ENCODE data around the gene CSRP3. TPM values are rescaled to one million over a fixed set of nuclear protein-coding genes. Genes with fewer than 3 reads are reported as not detected.

Gene CSRP3
- total RNA-seq, 1 experiment from 2014 or later, result not detected

GRCh38 chr11:19176629-19177186 lies 25.1 kb downstream of the CSRP3 start:
- BruUV-seq (replicated peaks), result no TSS peak

GRCh38 chr11:19173964-19174638 lies 27.7 kb downstream of the CSRP3 start:
- Mint-ChIP-seq H3K36me3 (ENCODE audit: insufficient read depth, unreplicated experiment) (peaks cover 45% of the 10 kb centered on the region), H3K9me3 (ENCODE audit: unreplicated experiment) (no peaks in the 10 kb centered on the region), H3K27ac (ENCODE audit: low read depth, unreplicated experiment) (no peak overlapping the region), H3K4me1 (ENCODE audit: insufficient read depth, unreplicated experiment) (no peaks in the 10 kb centered on the region), H3K4me3 (ENCODE audit: unreplicated experiment) (no peak overlapping the region), H3K27me3 (ENCODE audit: insufficient read depth, unreplicated experiment) (no peaks in the 10 kb centered on the region)
- TF ChIP-seq, protein P1, sequence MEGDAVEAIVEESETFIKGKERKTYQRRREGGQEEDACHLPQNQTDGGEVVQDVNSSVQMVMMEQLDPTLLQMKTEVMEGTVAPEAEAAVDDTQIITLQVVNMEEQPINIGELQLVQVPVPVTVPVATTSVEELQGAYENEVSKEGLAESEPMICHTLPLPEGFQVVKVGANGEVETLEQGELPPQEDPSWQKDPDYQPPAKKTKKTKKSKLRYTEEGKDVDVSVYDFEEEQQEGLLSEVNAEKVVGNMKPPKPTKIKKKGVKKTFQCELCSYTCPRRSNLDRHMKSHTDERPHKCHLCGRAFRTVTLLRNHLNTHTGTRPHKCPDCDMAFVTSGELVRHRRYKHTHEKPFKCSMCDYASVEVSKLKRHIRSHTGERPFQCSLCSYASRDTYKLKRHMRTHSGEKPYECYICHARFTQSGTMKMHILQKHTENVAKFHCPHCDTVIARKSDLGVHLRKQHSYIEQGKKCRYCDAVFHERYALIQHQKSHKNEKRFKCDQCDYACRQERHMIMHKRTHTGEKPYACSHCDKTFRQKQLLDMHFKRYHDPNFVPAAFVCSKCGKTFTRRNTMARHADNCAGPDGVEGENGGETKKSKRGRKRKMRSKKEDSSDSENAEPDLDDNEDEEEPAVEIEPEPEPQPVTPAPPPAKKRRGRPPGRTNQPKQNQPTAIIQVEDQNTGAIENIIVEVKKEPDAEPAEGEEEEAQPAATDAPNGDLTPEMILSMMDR (IDR thresholded peaks at IDR 0.05; ENCODE audit: unreplicated experiment), result no peak
- no TSS peak for BruUV-seq (replicated peaks)
- intact Hi-C loops (cut with micrococcal nuclease), result no loop called here
- ChIA-PET POLR2A (no interaction called here), CTCF (interaction anchor here (0.7 to 2.0 kb wide), 2 partner anchors 103 to 379 kb away, joined by 3 to 4 read pairs; no protein-coding TSS in a partner anchor)
- no peak for DNase-seq (ENCODE audit: unreplicated experiment)

More at GRCh38 chr11:19176629-19177186, 25.1 kb downstream of the CSRP3 start:
- intact Hi-C loops (cut with micrococcal nuclease), result no loop called here
- CTCF ChIA-PET, result interaction anchor here (0.7 kb wide), 1 partner anchor 13 kb away, joined by 3 read pairs; no protein-coding TSS in a partner anchor
- Mint-ChIP-seq H3K9me3 (ENCODE audit: unreplicated experiment) (no peaks in the 10 kb centered on the region), H3K27ac (ENCODE audit: low read depth, unreplicated experiment) (no peak overlapping the region), H3K36me3 (ENCODE audit: insufficient read depth, unreplicated experiment) (peaks cover 36% of the 10 kb centered on the region), H3K27me3 (ENCODE audit: insufficient read depth, unreplicated experiment) (no peaks in the 10 kb centered on the region), H3K4me3 (ENCODE audit: unreplicated experiment) (no peak overlapping the region), H3K4me1 (ENCODE audit: insufficient read depth, unreplicated experiment) (no peaks in the 10 kb centered on the region)
- POLR2A ChIA-PET, result interaction anchor here (1.0 kb wide), 1 partner anchor 13 kb away, joined by 3 read pairs; no protein-coding TSS in a partner anchor
- TF ChIP-seq, protein P1 (IDR thresholded peaks at IDR 0.05; ENCODE audit: unreplicated experiment), result no peak
- DNase-seq (ENCODE audit: unreplicated experiment), result no peak

- no peaks in the 10 kb centered on the region for H3K27me3 Mint-ChIP-seq (ENCODE audit: insufficient read depth, unreplicated experiment)
- no TSS peak for BruUV-seq (replicated peaks)
- H3K27ac Mint-ChIP-seq (ENCODE audit: low read depth, unreplicated experiment), result no peak overlapping the region
- peaks cover 43% of the 10 kb centered on the region for H3K36me3 Mint-ChIP-seq (ENCODE audit: insufficient read depth, unreplicated experiment)
- TF ChIP-seq, protein P1 (IDR thresholded peaks at IDR 0.05; ENCODE audit: unreplicated experiment), result no peak
- H3K9me3 Mint-ChIP-seq (ENCODE audit: unreplicated experiment), result no peaks in the 10 kb centered on the region
- ChIA-PET POLR2A (no interaction called here), CTCF (interaction anchor here (0.7 to 2.0 kb wide), 3 partner anchors 12 to 103 kb away, joined by 4 read pairs; no protein-coding TSS in a partner anchor)
- no peak overlapping the region for H3K4me3 Mint-ChIP-seq (ENCODE audit: unreplicated experiment)
- intact Hi-C loops (cut with micrococcal nuclease), result no loop called here
- H3K4me1 Mint-ChIP-seq (ENCODE audit: insufficient read depth, unreplicated experiment), result no peaks in the 10 kb centered on the region
- DNase-seq (ENCODE audit: unreplicated experiment), result no peak
These were observed 28.6 kb downstream of the CSRP3 start for GRCh38 chr11:19173004-19173689.

GRCh38 chr11:19168090-19168489 lies 33.7 kb downstream of the CSRP3 start:
- BruUV-seq (replicated peaks), result no TSS peak
- Mint-ChIP-seq H3K27me3 (ENCODE audit: insufficient read depth, unreplicated experiment) (no peaks in the 10 kb centered on the region), H3K27ac (ENCODE audit: low read depth, unreplicated experiment) (no peak overlapping the region), H3K9me3 (ENCODE audit: unreplicated experiment) (no peaks in the 10 kb centered on the region), H3K4me3 (ENCODE audit: unreplicated experiment) (no peak overlapping the region), H3K4me1 (ENCODE audit: insufficient read depth, unreplicated experiment) (no peaks in the 10 kb centered on the region), H3K36me3 (ENCODE audit: insufficient read depth, unreplicated experiment) (peaks cover 51% of the 10 kb centered on the region)
- ChIA-PET CTCF (interaction anchor here (0.8 to 3.7 kb wide), 3 partner anchors 30 to 943 kb away, joined by 3 to 16 read pairs (median 3); no protein-coding TSS in a partner anchor), POLR2A (interaction anchor here (0.7 kb wide), 1 partner anchor 13 kb away, joined by 3 read pairs; no protein-coding TSS in a partner anchor)
- intact Hi-C loops (cut with micrococcal nuclease), result loop anchor here (10.0 kb wide), 1 partner anchor 147 kb away; no protein-coding TSS in a partner anchor
- DNase-seq (ENCODE audit: unreplicated experiment), result no peak
- TF ChIP-seq, protein P1 (IDR thresholded peaks at IDR 0.05; ENCODE audit: unreplicated experiment), result no peak

Measured in MCF 10A (cell line).